Measurements from ENCODE around the gene ADK.
"Not testable (repeated sequence)": the region's sequence is repeated elsewhere in the genome, so short reads cannot be mapped to it uniquely, and the experiment has no call there.

ADK gene

DNA sequence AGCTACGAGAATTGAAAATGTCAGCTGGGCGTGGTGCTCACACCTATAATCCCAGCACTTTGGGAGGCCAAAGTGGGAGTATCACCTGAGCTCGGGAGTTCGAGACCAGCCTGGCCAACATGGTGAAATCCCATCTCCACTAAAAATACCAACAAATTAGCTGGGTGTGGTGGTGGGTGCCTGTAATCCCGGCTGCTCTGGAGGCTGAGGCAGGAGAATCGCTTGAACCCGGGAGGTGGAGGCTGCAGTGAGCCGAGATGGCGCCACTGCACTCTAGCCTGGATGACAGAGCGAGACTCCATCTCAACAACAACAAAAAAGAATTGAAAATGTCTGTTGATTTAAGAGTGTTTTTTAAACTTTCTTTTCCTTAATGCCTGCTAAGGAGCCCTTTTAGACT lies 4.0 kb upstream of the ADK start:
- not testable (repeated sequence) for FAIRE-seq

DNA sequence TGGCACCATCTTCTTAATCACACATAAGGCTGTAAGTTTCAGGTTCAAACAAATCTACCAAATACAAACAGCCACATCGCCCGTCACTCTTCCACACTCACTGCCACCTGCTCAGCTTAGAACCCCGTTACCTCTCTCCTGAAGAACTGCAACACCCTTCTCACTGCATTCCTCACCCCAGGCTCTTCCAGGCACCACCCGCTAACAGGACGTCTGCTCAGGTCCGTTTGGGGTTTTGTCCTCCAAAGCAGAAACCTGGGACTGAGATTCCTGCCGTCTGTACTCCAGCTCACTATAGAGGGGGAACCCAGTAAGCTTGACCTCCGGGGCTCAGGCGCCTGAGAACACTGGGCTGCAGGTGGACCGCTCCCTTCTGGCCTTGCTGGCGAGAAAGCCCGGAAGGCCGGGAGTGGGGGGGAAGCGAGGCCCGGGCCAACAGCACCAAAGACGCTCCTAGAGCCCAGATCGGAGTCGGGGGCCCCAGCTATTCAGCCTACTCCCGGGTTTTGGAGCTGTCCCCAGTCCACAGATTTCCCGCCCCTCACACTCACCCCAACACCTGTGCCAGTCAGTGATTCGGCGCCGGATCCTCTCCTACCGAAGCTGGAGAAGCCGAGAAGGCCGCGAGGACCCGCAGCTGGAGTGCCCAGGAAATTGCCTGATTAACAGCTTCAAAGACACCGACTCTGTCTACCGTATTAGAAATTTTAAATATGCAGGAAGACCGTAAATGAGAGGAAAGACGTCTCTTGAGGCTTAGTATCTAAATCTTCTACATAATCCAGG lies 624 bp upstream of the ADK start, which contains the start of gene AP3M1:
AP3M1 (minus strand) TSS at position 625 of the 786 bp plus-strand sequence. CDS start 12,449 bp downstream, outside the sequence.
- no peak for FAIRE-seq

DNA sequence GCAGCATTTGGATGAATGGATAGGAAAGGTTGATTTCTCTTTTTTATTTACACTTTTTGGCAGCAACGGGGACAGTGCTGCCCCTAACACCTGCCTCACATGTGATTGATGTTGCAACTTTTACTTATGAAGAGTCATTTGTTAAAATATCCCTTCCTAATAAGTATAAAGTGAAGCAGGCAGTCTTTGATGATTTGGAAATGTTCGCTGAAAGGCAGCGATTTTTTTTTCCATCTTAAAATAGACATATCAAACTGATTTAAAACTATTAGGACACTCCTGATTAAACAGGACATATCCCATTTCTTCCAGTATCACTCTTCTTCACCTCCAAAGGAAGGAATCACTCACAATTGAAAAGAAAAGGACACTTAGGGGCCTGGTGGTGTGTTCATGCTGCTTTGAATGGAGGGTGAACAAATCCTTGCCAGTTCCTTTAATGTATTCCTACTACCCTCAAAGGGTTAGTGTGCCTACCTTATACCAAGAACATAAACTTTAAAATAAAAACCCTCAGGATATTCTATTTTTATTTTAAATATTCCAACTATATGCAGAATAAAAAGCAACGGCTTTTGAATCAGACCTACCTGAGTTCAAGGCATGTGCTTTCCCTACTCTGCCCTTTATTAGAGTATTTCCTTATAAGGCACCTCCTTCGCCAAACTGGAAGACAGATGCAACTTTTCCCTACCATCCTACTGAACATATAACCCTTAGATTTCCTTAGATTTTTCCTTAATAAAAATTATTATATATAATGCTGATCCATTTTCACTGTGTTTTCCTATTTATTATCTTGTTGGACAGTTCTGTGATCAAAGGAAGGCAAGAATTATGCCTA lies 1.1 kb downstream of the ADK start:
- FAIRE-seq: no peak

DNA sequence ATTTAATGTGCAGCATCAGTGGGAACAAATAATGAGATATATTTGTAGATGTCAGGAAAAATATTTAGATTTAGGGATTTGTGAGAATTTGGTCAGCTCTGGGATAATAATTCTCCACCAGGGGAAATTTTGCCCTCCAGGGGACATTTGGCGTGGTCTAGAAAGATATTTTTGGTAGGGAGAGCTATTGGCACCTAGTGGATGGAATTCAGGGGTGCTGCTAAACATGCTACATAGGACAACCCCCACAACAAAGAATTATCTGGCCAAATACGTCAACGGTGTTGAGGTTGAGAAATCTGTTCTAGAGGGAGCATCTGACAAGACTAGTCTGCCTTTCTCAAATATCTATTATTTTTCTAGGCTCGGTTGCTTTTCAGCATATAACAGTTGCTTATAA lies 2.1 kb downstream of the ADK start:
- FAIRE-seq: no peak

DNA sequence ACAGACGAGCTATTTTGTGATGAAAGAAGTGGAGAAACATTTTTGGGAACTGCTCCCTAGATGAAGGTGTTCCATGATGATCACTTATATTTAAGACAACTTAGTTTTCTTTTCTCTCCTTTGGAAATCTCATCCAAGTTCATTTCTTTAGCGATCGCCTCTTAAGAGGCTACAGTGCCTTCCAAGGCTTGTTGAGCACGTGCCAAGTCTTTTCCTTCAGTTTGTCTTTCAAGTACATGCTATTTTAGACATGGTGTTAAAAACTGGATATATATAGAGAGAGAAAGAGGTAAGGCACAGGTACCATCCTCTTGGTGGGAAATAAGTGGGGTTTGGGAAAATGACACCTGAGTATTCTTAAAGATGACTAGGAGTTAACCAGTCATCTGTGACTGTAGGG lies 2.7 kb downstream of the ADK start:
- FAIRE-seq: no peak

DNA sequence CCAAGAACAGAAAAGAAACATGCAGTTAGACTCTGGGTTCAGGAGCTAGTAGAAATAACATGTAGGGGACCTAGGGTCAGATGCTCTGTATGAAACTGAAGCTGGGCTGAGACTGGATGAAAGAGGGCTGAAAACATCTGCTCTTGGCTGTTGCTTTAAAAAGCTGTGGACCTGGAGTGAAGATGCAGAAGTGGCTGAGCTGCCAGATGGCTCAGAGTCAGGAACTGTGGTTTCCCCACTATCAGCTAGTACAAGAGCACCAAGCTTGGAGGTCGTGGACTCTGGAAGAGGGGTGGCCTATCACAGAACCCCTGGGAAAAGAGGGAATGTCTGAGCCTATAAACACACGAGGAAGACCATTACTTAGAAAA lies 5.9 kb downstream of the ADK start:
- no peak for FAIRE-seq

DNA sequence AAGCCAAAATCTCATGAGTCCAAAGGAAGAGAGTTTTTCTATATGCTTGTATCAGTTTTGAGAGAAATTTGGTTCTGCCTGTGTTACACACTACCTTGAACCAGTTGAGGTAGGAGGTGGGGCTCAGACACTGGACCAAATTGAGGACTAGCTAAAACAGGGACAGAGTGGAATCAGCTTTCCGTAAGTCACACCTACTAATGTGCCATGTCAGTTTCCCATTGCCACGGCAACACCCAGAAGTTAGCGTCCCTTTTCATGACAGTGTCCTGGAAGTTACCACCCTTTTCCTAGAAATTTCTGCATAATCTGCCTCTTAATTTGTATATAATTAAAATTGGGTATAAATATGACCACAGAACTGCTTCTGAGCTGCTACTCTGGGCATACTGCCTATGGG lies 9.0 kb downstream of the ADK start:
- FAIRE-seq: no peak

DNA sequence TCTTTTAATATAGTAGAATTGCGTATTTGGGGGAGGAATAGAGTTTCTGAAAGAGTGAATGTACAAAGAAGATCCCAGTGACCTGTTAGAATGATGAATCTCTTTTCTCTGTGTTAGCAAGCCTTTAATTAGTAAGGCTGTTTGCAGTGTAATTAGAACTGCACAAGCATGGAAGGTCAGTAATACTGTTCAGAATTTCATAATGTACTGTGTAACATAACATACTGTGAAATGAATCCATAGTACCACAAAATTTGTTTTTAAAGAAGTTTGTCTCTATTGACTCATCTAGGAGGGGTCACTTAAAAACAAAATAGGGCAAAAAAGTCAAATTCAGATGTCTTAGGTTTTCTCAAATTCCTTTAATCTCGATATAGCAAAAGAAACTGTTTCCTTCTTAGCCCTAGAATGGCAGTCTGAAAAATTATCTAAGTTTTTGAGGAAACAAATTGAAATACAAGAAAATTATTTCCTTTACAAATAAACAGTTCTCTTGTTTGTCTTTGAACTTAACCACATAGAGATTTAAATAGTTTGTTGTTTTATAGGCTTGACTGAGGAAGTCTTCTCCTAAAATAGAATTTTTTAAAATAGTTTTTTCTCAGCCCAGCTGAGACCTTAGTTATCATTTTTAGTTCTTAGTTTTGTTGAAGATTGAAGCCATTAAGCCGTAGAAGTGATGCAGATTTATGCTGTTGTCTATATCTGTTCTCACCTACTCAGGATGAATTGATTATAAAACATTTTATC lies 12.5 kb downstream of the ADK start:
- FAIRE-seq: no peak

DNA sequence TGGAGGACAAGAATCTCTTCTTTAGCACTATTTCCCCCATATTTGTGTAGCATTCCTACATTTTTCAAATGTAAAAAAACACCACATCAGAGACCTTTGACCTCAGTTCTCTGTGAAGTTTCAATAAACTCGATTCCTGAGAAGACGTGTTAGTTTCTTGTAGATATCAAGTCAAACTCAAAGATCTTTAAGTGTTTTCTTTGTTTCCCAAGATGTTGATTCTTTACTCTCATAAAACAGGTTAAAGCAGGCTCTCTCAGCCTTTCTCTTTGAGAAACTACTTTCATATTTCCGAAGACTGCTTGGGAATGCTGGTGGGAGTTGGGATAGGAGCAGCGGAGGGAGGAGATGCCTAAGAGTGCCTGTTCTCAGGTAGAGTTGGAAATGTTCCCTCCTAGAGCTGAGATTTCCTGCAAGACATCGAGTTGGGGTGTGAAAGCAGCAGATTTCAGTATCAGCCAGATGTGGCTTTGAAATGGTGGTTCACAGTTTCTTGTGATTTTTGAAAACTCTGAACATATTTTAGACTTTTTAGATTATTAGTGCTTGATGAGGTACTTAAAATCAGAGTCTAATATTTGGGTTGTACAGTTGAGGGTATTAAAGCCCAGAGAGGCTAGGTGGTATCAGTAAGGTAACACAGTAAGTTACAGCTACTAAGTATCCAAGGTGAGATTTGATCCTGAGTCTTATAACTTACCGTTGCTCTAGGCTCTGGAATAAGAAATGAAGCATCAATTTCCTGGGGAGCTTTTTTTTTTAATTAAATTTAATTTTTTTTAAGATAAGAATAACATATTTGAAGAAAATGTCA lies 13.9 kb downstream of the ADK start:
- FAIRE-seq: no peak

DNA sequence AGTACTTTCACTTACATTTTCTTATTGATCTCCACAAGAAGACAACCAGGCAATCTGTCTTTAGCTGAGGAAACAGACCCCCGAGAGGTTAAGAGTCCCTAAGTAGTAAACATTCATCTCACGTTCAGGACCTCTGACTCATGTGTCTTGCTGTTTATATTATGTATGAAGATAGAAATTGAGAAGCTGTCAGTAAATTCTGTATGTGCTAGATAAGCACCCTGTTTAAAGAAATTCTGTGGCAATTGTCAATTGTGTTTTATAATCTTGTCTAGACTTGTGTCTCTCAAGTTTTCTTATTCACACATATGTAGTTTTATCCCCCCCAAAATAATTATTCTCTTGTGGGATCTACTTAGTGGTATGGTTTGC lies 14.5 kb downstream of the ADK start:
- FAIRE-seq: no peak

DNA sequence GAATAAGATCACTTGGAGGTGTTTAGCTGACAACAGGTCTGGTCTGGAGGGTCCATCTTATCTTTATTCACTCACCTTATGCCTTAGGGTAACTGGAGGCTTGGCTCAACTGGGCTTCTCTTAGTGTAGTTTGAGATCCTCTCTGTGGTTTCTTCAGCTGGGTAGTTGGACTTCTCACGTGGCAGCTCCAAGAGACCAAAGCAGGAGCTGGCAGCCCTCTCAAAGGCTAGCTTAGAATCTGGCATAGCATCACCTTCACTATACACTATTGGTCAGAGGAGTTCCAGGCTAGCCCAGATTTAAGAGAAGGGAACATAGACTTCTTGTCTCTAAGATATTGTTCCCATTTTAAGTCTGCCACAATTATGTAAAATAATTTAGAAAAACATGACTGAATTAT lies 16.4 kb downstream of the ADK start:
- FAIRE-seq: no peak

DNA sequence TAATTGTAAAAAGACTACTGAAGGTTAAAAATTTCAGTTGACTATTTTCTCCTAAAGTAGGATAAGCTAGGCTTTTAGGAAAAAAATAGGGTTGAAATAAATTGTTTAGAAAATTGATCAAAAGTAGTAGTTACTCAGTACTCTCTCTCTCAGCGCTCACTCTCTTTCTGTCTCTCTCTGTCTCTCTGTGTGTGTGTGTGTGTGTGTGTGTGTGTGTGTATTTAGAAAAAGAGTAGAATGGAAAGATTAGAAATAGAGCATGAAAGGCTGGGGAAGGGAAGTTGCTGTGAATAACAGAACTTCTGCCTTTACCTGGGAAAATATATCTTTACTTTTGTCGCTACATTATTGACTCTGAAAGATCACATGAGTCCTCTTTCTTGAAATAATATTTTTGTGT lies 20.6 kb downstream of the ADK start:
- FAIRE-seq: no peak

DNA sequence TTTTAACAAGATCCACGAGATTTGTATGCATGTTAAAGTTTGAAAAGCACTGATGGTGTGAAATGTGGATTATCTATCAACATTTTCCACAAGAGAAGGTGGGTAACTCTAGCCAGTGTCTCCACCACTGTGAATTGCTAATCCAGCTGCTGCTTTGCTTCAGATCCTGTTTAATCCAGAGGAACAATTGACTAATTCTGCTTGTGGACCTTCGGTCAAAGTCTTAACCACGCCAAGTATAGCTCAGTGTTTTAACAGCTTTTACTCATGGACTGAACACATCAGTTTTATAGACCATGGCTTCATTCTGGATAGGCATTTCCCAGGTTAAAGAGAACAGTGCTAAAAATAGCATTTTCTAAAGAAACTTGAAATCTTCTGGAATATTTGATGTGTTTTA lies 23.5 kb downstream of the ADK start:
- no peak for FAIRE-seq

DNA sequence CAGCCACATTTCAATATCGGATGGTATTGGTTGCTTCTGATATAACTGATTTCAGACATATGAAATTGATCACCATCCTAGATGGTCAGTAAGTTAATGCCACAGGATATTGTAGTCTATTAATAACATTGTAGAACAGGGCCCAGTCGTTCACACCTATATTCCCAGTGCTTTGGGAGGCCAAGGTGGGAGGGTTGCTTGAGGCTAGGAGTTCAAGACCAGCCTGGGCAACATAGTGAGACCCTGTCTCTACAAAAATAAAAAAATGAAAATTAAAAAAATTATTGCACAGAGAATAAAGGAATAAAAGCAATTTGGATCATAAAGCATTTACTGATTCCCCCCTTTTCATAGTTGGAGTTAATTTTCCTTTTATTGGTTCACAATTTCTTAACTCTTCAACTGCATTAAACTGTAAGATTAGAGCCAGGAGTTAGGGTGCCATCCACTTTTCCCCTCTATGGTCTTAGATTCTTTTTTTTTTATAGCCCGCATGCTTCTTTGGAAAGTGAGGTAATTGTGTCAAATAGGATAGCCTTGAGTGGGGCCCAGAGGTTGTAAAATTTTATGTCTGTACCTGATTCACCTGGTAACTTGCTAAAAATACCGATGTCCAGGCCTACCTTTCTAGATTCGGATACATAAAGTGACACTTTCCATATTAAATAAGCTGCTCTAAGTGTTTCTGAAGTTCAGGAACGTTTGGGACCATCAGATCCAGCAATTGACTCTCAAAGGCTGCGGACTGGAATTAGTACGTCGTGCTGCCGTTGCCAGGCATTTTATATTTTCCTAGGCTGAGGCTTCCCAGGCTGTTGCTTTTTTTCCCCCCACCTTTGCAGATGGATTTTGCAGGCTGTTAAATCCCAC lies 24.7 kb downstream of the ADK start:
- no peak for FAIRE-seq

DNA sequence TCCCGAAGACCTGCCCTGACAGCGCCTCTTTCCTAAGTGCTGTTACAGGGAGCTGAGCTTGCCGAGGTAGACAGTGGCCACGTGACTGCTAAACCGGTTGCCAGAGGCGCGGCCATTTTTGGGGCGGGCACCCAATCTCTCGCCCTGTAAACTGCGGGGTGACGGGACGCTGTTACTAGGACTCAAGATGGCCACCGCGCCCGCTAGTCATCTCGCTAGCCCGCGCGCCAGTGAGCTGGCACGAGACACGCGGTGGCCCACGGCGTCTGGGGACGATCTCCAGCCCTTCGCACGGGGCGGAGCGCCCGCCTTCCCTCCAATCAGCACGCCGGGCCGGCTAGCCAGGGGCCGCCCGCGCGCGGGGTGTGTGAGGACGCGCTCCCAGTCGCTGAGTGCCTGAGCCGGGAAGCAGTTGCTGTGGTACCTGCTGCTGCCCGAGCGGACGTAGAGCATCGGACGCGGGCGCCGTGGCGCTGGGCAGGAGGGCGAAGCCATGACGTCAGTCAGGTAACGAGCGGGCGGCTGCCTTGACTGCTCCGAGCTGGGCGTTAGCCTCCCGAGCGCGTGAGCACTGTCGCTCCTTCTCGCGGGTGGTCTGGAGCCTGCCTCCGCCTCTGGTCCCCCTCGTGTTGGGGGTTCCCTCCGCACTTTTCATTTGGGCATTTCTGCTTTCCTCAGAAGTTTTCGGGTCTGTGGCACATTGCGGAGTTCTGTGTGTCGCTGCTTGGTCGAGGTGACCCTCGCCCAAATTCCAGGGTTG lies 25.5 kb downstream of the ADK start:
- FAIRE-seq: peak; percentile 90

DNA sequence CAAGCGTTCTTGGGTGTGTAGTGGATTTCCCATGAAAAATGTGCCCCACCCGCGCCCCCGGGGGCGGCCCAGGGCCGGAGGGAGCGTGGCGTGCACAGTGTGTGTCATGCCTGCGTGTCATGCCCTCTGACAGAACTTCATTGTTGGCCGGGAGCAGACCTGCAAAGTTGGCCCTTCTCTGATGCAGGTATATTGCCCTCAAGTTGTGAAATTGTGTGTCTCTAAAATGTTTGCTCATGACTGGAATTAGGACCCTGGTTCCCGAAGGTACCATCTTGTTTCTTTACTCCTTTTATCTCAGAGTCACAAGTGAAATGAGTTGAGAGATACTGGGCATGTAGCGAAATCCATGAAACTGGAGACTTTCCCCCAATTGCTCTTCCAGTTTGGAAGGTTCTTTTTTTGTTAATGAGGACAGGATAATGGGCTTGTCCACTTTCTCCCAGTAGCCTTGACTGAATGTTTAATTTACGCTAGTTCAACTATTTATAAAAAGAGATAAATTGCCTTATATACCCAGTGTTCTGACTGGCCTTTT lies 26.2 kb downstream of the ADK start:
- FAIRE-seq: no peak

DNA sequence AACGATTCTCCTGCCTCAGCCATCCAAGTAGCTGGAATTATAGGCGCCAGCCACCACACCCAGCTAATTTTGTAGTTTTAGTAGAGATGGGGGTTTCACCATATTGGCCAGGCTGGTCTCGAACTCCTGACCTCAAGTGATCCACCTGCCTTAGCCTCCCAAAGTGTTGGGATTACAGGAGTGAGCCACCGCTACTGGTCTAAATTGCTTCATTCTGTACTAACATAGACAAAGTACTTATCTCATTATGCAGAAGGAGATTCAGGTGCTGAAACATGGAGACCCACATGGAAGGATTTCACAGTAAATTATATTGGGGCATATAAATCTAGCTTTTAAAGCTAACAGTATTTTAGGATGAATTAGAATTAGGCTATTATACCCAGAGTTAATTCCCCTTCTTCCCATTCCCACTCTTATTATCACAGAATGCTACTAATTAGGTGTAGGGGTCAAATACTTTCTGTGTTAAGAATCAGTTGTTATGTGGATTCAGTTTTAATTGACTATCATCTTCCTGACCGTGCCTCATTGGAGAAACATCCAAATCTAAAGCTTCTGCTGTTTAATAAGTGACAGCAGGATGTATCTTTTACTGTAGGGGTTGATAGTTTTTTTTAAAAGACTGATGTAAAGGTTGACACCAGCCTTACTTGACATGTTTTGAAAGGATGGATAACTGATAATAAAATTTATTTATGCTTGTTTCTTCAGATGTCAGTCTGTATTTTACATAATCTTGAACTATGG lies 27.2 kb downstream of the ADK start:
- no peak for FAIRE-seq

DNA sequence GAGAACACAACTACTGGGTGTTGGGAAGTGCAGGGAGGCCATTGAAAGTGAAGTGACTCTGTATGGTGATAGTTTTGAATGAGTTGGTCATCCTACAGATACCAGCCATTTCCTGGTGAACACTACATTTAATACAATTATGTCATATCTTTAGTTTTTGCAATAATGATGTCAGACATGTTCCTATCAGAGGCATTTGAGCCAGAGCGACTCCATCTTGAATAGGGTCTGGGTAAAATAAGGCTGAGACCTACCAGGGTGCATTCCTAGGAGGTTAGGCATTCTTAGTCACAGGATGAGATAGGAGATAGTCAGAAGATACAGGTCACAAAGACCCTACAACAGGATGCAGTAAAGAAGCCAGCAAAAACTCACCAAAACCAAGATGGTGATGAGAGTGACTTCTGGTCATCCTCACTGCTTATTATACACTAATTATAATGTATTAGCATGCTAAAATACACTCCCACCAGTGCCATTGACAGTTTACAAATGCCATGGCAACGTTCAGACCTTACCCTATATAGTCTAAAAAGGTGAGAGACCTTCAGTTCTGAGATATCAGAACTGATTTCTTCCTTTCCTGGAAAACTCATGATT lies 28.2 kb downstream of the ADK start:
- no peak for FAIRE-seq

DNA sequence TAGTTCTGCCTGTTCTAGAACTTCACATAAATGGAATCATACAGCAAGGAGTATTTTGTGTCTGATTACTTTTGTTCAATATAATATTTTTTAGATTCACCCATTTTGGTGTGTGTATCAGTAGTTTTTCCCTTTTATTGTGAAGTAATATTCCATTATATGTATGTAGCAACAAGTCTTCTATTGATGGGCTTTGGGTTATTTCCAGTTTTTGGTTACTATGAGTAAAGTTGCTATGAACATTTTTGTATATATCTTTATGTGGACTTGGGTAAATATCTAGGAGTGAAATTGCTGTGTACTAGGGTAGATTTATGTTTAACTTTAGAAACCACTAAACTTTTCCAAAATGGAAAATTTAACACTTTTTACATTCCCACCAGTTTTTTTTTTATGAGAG lies 35.7 kb downstream of the ADK start:
- FAIRE-seq: no peak

Data from G401.6 (cell line).